ENCODE measurements around the gene SLC31A1. TPM values are rescaled to one million over a fixed set of nuclear protein-coding genes. Genes with fewer than 3 reads are reported as not detected.
"Not testable (repeated sequence)": the region's sequence is repeated elsewhere in the genome, so short reads cannot be mapped to it uniquely, and the experiment has no call there.

Gene SLC31A1
- total and polyA plus RNA-seq, 2 donors = 10.1 to 19.5 TPM

DNA sequence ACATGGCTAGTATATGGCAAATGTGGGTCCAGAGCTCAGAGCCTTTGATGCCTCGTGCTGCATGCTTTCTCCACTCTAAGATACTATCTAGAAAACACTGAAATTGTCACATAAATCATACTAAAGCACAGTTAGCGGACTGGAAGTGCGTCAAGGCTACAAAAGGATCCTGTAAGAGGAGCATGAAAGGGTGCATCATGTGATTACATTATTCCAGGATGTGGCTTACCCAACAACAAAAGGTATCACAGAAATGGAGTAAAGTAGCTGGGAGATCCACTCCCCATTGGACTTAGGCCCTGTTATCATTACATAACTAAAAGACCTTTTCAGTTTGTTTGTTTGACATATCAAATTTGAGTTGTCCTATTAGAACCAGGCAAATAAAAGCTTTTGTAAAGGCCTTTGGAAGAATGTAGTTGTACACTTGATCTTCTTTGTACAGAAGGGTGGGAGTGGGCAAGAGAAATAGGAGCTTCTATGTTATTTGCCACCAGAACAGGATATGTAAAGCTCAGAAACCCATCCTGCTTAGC, 6.9 kb downstream of the SLC31A1 start:
- H3K36me3 ChIP-seq (ENCODE audit: insufficient read depth) = no peaks in the 10 kb centered on the region
- H3K27ac ChIP-seq (ENCODE audit: low read depth) = no peak overlapping the region
- no peak for DNase-seq (ENCODE audit: extremely low spot score)
- H3K4me3 ChIP-seq (ENCODE audit: low read depth, low read length) = no peak overlapping the region
- whole genome bisulfite sequencing = 65% methylated on average over 3 of the region's 3 CpGs
- H3K4me1 ChIP-seq (ENCODE audit: insufficient read depth) = no peaks in the 10 kb centered on the region

- H3K36me3 ChIP-seq (ENCODE audit: insufficient read depth) = no peaks in the 10 kb centered on the region
- WGBS = 97% methylated on average over 2 of the region's 2 CpGs
- DNase-seq (ENCODE audit: extremely low spot score) = no peak
- H3K4me1 ChIP-seq (ENCODE audit: insufficient read depth) = no peaks in the 10 kb centered on the region
- H3K27ac ChIP-seq (ENCODE audit: low read depth) = no peak overlapping the region
- no peak overlapping the region for H3K4me3 ChIP-seq (ENCODE audit: low read depth, low read length)
Measured at GRCh38 chr9:113231701-113232100, 10.4 kb downstream of the SLC31A1 start.

- DNase-seq (ENCODE audit: extremely low spot score); H3K36me3 ChIP-seq (ENCODE audit: insufficient read depth); H3K4me3 ChIP-seq (ENCODE audit: low read depth, low read length); H3K4me1 ChIP-seq (ENCODE audit: insufficient read depth); H3K27ac ChIP-seq (ENCODE audit: low read depth): not testable (repeated sequence)
- WGBS = 93% methylated on average over 10 of the region's 10 CpGs
Measured at GRCh38 chr9:113235701-113236255, 14.4 kb downstream of the SLC31A1 start.

GRCh38 chr9:113237026-113237425, 15.7 kb downstream of the SLC31A1 start:
- 90% methylated on average over 4 of the region's 4 CpGs for WGBS
- Histone ChIP-seq H3K4me3 (ENCODE audit: low read depth, low read length) (no peak overlapping the region), H3K27ac (ENCODE audit: low read depth) (no peak overlapping the region), H3K36me3 (ENCODE audit: insufficient read depth) (no peaks in the 10 kb centered on the region), H3K4me1 (ENCODE audit: insufficient read depth) (no peaks in the 10 kb centered on the region)
- DNase-seq (ENCODE audit: extremely low spot score) = no peak

- Histone ChIP-seq H3K27ac (ENCODE audit: low read depth) (no peak overlapping the region), H3K36me3 (ENCODE audit: insufficient read depth) (no peaks in the 10 kb centered on the region), H3K4me3 (ENCODE audit: low read depth, low read length) (no peak overlapping the region), H3K4me1 (ENCODE audit: insufficient read depth) (no peaks in the 10 kb centered on the region)
- 93% methylated on average over 10 of the region's 10 CpGs for WGBS
- no peak for DNase-seq (ENCODE audit: extremely low spot score)
Measured at GRCh38 chr9:113238202-113238858, 17.0 kb downstream of the SLC31A1 start.

- Histone ChIP-seq H3K4me3 (ENCODE audit: low read depth, low read length) (no peak overlapping the region), H3K36me3 (ENCODE audit: insufficient read depth) (no peaks in the 10 kb centered on the region), H3K4me1 (ENCODE audit: insufficient read depth) (no peaks in the 10 kb centered on the region), H3K27ac (ENCODE audit: low read depth) (no peak overlapping the region)
- 70% methylated on average over 4 of the region's 4 CpGs for WGBS
- no peak for DNase-seq (ENCODE audit: extremely low spot score)
Measured at GRCh38 chr9:113238859-113239232, 17.5 kb downstream of the SLC31A1 start.

- no peak for DNase-seq (ENCODE audit: extremely low spot score)
- no peak overlapping the region for H3K27ac ChIP-seq (ENCODE audit: low read depth)
- H3K4me3 ChIP-seq (ENCODE audit: low read depth, low read length) = no peak overlapping the region
- no peaks in the 10 kb centered on the region for H3K36me3 ChIP-seq (ENCODE audit: insufficient read depth)
- H3K4me1 ChIP-seq (ENCODE audit: insufficient read depth) = no peaks in the 10 kb centered on the region
- 95% methylated on average over 2 of the region's 2 CpGs for WGBS
Measured at GRCh38 chr9:113241161-113241560, 19.8 kb downstream of the SLC31A1 start.

- no peak for DNase-seq (ENCODE audit: extremely low spot score)
- no peaks in the 10 kb centered on the region for H3K4me1 ChIP-seq (ENCODE audit: insufficient read depth)
- 78% methylated on average over 2 of the region's 2 CpGs for WGBS
- no peak overlapping the region for H3K4me3 ChIP-seq (ENCODE audit: low read depth, low read length)
- H3K36me3 ChIP-seq (ENCODE audit: insufficient read depth) = no peaks in the 10 kb centered on the region
- H3K27ac ChIP-seq (ENCODE audit: low read depth) = no peak overlapping the region
Measured at GRCh38 chr9:113244556-113244955, 23.2 kb downstream of the SLC31A1 start.

DNA sequence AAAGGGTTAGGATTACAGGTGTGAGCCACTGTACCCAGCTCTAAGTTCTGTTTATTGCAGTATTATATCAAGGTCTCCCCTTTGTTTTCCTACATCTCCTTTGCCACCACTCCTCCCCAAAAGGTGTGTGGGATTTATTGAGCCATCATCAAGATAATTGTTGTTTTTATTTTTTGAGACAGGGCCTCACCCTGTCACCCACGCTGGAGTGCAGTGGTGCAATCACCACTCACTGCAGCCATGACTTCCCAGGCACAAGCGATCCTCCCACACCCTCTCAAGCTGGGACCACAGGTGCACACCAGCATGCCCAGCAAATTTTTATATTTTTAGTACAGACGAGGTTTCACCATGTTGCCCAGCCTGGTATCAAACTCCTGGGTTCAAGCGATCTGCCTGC, 24.6 kb downstream of the SLC31A1 start:
- H3K27ac ChIP-seq (ENCODE audit: low read depth) = no peak overlapping the region
- H3K36me3 ChIP-seq (ENCODE audit: insufficient read depth) = no peaks in the 10 kb centered on the region
- no peak overlapping the region for H3K4me3 ChIP-seq (ENCODE audit: low read depth, low read length)
- WGBS = 87% methylated on average over 4 of the region's 4 CpGs
- H3K4me1 ChIP-seq (ENCODE audit: insufficient read depth) = no peaks in the 10 kb centered on the region
- no peak for DNase-seq (ENCODE audit: extremely low spot score)

GRCh38 chr9:113246928-113247327, 25.6 kb downstream of the SLC31A1 start:
- WGBS = 89% methylated on average over 6 of the region's 6 CpGs
- no peaks in the 10 kb centered on the region for H3K36me3 ChIP-seq (ENCODE audit: insufficient read depth)
- no peak overlapping the region for H3K27ac ChIP-seq (ENCODE audit: low read depth)

GRCh38 chr9:113247640-113248039, 26.3 kb downstream of the SLC31A1 start:
- Histone ChIP-seq H3K4me1 (ENCODE audit: insufficient read depth) (no peaks in the 10 kb centered on the region), H3K36me3 (ENCODE audit: insufficient read depth) (no peaks in the 10 kb centered on the region), H3K27ac (ENCODE audit: low read depth) (no peak overlapping the region), H3K4me3 (ENCODE audit: low read depth, low read length) (no peak overlapping the region)
- DNase-seq (ENCODE audit: extremely low spot score) = no peak

More at GRCh38 chr9:113246928-113247327, 25.6 kb downstream of the SLC31A1 start:
- DNase-seq (ENCODE audit: extremely low spot score) = no peak
- Histone ChIP-seq H3K4me1 (ENCODE audit: insufficient read depth) (no peaks in the 10 kb centered on the region), H3K4me3 (ENCODE audit: low read depth, low read length) (no peak overlapping the region)

DNA sequence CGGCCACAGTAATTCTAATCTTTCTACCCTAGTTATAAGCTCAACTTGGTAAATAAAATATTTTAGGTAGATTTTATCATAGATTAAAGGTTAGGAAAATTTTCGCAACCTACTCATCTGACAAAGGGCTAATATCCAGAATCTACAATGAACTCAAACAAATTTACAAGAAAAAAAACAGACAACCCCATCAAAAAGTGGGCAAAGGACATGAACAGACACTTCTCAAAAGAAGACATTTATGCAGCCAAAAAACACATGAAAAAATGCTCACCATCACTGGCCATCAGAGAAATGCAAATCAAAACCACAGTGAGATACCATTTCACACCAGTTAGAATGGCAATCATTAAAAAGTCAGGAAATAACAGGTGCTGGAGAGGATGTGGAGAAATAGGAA, 28.3 kb downstream of the SLC31A1 start:
- not testable (repeated sequence) for H3K27ac ChIP-seq (ENCODE audit: low read depth); H3K4me1 ChIP-seq (ENCODE audit: insufficient read depth); H3K4me3 ChIP-seq (ENCODE audit: low read depth, low read length); H3K36me3 ChIP-seq (ENCODE audit: insufficient read depth); DNase-seq (ENCODE audit: extremely low spot score)
- WGBS = 97% methylated on average over 2 of the region's 2 CpGs

GRCh38 chr9:113250807-113251206, 29.5 kb downstream of the SLC31A1 start:
- 97% methylated on average over 2 of the region's 2 CpGs for WGBS
- DNase-seq (ENCODE audit: extremely low spot score) = no peak
- Histone ChIP-seq H3K4me3 (ENCODE audit: low read depth, low read length) (no peak overlapping the region), H3K36me3 (ENCODE audit: insufficient read depth) (no peaks in the 10 kb centered on the region), H3K4me1 (ENCODE audit: insufficient read depth) (no peaks in the 10 kb centered on the region), H3K27ac (ENCODE audit: low read depth) (no peak overlapping the region)

DNA sequence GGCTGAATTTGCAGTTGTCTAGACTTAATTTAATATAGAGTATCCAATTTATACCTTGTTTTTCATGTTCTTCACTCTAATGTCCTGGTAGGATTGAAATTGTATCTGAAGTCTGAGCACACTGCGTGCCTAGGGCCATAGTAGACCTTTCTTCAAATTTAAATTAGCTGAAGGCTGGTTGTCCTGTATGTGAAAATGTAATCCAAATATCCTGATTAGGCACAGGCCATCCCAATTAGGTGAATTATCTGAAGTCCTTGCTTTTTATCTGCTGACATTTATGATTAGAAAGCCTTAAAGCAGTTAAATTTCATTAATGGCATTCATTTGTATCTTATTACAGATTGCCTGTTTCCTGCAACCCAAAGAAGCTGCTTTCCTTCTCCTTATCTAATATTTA, 33.6 kb downstream of the SLC31A1 start:
- H3K36me3 ChIP-seq (ENCODE audit: insufficient read depth) = no peaks in the 10 kb centered on the region
- H3K4me3 ChIP-seq (ENCODE audit: low read depth, low read length) = no peak overlapping the region
- no peak for DNase-seq (ENCODE audit: extremely low spot score)
- H3K4me1 ChIP-seq (ENCODE audit: insufficient read depth) = no peaks in the 10 kb centered on the region
- no peak overlapping the region for H3K27ac ChIP-seq (ENCODE audit: low read depth)
- 94% methylated on average over 1 of the region's 1 CpG for WGBS
